ENCODE results near the gene RTN4RL1.

Gene RTN4RL1

GRCh38 chr17:1969712-1970111, 55.4 kb downstream of the RTN4RL1 start:
- no peak overlapping the region for H3K9ac ChIP-seq (ENCODE audit: low read length)
- H3K4me1 ChIP-seq (ENCODE audit: insufficient read depth, low read length, severe bottlenecking), result no peaks in the 10 kb centered on the region
- H4K20me1 ChIP-seq (ENCODE audit: insufficient read depth, low read length), result no peaks in the 10 kb centered on the region
- H2AFZ ChIP-seq (ENCODE audit: low read length), result no peak overlapping the region
- no peak overlapping the region for H3K4me3 ChIP-seq (ENCODE audit: low read depth, low read length, poor library complexity, severe bottlenecking)
- H3K79me2 ChIP-seq (ENCODE audit: insufficient read depth, low read length), result no peaks in the 10 kb centered on the region
- no peak overlapping the region for H3K4me2 ChIP-seq (ENCODE audit: low read length)
- TF ChIP-seq CTCF (IDR thresholded peaks at IDR 0.05; ENCODE audit: low read length) (no peak), EZH2 (IDR thresholded peaks at IDR 0.05; ENCODE audit: borderline replicate concordance, low read length) (no peak)
- H3K9me2 ChIP-seq (ENCODE audit: low read depth, low read length), result no peaks in the 10 kb centered on the region
- no peak overlapping the region for H3K27ac ChIP-seq (ENCODE audit: low read depth, low read length, poor library complexity, severe bottlenecking)
- 0 out of 2 replicates have a peak, but pooled peaks cover 4% of the 10 kb centered on the region for H3K9me3 ChIP-seq (ENCODE audit: low read length)
- H3F3A ChIP-seq (ENCODE audit: insufficient read depth, low read length), result no peaks in the 10 kb centered on the region
- H3K27me3 ChIP-seq (ENCODE audit: insufficient read depth, low read length), result peaks cover 9% of the 10 kb centered on the region; the same call in 1 of the 2 replicates
- no peaks in the 10 kb centered on the region for H3K36me3 ChIP-seq (ENCODE audit: insufficient read depth, low read length)

GRCh38 chr17:1967213-1967612, 57.9 kb downstream of the RTN4RL1 start:
- Histone ChIP-seq H3K27ac (ENCODE audit: low read depth, low read length, poor library complexity, severe bottlenecking) (no peak overlapping the region), H2AFZ (ENCODE audit: low read length) (no peak overlapping the region), H3K4me1 (ENCODE audit: insufficient read depth, low read length, severe bottlenecking) (no peaks in the 10 kb centered on the region), H3K27me3 (ENCODE audit: insufficient read depth, low read length) (peaks cover 9% of the 10 kb centered on the region; the same call in 1 of the 2 replicates), H4K20me1 (ENCODE audit: insufficient read depth, low read length) (no peaks in the 10 kb centered on the region), H3K36me3 (ENCODE audit: insufficient read depth, low read length) (no peaks in the 10 kb centered on the region), H3K79me2 (ENCODE audit: insufficient read depth, low read length) (no peaks in the 10 kb centered on the region), H3K9me2 (ENCODE audit: low read depth, low read length) (no peaks in the 10 kb centered on the region), H3F3A (ENCODE audit: insufficient read depth, low read length) (no peaks in the 10 kb centered on the region), H3K4me3 (ENCODE audit: low read depth, low read length, poor library complexity, severe bottlenecking) (no peak overlapping the region), H3K4me2 (ENCODE audit: low read length) (no peak overlapping the region), H3K9ac (ENCODE audit: low read length) (no peak overlapping the region), H3K9me3 (ENCODE audit: low read length) (0 out of 2 replicates have a peak, but pooled peaks cover 4% of the 10 kb centered on the region)
- TF ChIP-seq CTCF (IDR thresholded peaks at IDR 0.05; ENCODE audit: low read length), result no peak
- no peak for TF ChIP-seq EZH2 (IDR thresholded peaks at IDR 0.05; ENCODE audit: borderline replicate concordance, low read length)

GRCh38 chr17:1966274-1967086, 58.7 kb downstream of the RTN4RL1 start:
- 0 out of 2 replicates have a peak, but pooled peaks cover 4% of the 10 kb centered on the region for H3K9me3 ChIP-seq (ENCODE audit: low read length)
- H3K27ac ChIP-seq (ENCODE audit: low read depth, low read length, poor library complexity, severe bottlenecking), result no peak overlapping the region
- H3K4me2 ChIP-seq (ENCODE audit: low read length), result no peak overlapping the region
- H3K9me2 ChIP-seq (ENCODE audit: low read depth, low read length), result no peaks in the 10 kb centered on the region
- no peaks in the 10 kb centered on the region for H3F3A ChIP-seq (ENCODE audit: insufficient read depth, low read length)
- no peaks in the 10 kb centered on the region for H3K4me1 ChIP-seq (ENCODE audit: insufficient read depth, low read length, severe bottlenecking)
- H3K4me3 ChIP-seq (ENCODE audit: low read depth, low read length, poor library complexity, severe bottlenecking), result no peak overlapping the region
- no peak overlapping the region for H3K9ac ChIP-seq (ENCODE audit: low read length)
- H3K27me3 ChIP-seq (ENCODE audit: insufficient read depth, low read length), result peaks cover 9% of the 10 kb centered on the region; the same call in 1 of the 2 replicates
- no peaks in the 10 kb centered on the region for H3K36me3 ChIP-seq (ENCODE audit: insufficient read depth, low read length)
- no peak overlapping the region for H2AFZ ChIP-seq (ENCODE audit: low read length)
- no peaks in the 10 kb centered on the region for H3K79me2 ChIP-seq (ENCODE audit: insufficient read depth, low read length)
- no peaks in the 10 kb centered on the region for H4K20me1 ChIP-seq (ENCODE audit: insufficient read depth, low read length)
- TF ChIP-seq EZH2 (IDR thresholded peaks at IDR 0.05; ENCODE audit: borderline replicate concordance, low read length), result no peak
- TF ChIP-seq CTCF (IDR thresholded peaks at IDR 0.05; ENCODE audit: low read length), result no peak

Data from OCI-LY1 (cell line).